GM18907 (cell line): ENCODE results near the gene WEE2.
"Not testable (repeated sequence)": the region's sequence is repeated elsewhere in the genome, so short reads cannot be mapped to it uniquely, and the experiment has no call there.

Experiments
- ATAC-seq: cut with Tn5 transposase; IDR thresholded peaks from one replicate; pipeline ENCODE4 v1.9.1; 2021; ENCODE audit warnings: mild to moderate bottlenecking, moderate library complexity; ENCODE audit not compliant: unreplicated experiment

Gene WEE2

GRCh38 chr7:141770083-141770583 lies 62.0 kb downstream of the WEE2 start:
- ATAC-seq, result not testable (repeated sequence)

GRCh38 chr7:141776374-141776773 lies 68.2 kb downstream of the WEE2 start, which contains the start of gene TAS2R4:
TAS2R4 (plus strand) TSS chr7:141776674; CDS start chr7:141778489, 1,815 bp downstream.
- ATAC-seq, result no peak
